Measurements from ENCODE around the gene REPIN1.

REPIN1 gene

DNA sequence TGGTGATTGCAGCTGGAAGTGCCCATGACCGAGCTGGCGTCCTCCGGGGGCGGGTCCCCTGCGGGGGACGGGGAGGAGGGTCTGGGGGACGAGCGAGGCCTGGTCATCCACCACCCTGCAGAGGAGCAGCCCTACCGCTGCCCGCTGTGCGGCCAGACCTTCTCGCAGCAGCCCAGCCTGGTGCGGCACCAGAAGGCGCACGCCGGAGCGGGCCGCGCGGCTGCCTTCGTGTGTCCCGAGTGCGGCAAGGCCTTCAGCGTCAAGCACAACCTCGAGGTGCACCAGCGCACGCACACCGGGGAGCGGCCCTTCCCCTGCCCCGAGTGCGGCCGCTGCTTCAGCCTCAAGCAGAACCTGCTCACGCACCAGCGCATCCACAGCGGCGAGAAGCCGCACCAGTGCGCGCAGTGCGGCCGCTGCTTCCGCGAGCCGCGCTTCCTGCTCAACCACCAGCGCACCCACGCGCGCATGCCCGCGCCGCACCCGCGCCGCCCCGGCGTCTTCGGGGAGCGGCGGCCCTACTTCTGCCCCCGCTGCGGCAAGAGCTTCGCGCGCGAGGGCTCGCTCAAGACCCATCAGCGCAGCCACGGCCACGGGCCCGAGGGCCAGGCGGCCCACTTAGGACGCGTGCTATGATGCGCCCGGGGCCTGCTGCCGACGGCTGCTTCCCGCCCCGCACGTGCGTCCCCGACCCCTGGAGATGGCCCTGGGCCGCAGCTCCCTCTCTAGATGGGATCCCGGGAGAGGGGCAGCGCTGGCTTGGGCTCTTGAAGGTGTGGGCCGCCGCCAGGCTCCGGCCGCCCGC is 39.2 kb downstream of the REPIN1 start:
- DNase-seq (ENCODE audit: low read depth): no peak

DNA sequence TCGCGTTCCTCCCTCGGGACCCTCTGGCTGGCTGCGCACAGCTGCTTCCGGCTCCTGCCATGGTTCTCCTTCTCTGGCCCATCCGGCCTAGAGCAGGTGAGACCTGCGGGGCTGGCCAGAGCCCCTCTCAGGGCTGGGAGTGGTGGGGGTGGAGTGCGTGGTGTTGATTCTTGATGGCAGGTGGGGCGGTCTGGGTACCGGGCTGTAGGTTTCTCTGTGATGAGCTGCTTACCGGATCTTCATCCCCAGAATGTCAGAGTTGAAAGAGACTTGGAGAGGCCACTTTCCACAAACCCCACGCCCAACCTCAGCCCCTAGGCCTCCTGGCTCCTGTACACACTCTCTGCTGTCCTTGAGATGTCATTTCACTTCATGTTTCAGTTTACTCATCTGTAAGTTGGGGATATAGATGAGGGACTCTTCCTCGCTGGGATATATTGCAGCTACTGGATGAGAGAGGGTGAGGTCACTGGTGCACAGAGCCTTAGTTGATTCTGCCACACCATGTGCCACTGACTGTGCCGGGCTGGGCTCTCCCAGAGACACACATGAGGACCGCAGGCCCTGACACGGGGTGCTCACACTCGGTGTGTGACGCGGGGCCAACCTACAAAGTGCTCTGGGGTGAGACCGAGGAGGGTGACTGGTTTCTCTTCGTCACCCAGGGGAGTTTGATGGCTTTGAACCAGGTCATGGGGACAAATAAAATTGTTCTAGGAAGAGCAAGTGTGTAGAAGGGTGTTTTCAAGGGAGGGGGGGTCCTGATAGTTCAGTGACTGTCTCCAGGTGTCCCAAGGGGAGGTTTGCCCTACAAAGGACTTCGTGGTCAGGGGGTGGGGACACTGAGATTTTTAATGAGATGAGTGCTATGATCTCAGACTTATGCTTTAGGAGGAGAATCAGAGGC is 40.0 kb downstream of the REPIN1 start:
- DNase-seq (ENCODE audit: low read depth): no peak

DNA sequence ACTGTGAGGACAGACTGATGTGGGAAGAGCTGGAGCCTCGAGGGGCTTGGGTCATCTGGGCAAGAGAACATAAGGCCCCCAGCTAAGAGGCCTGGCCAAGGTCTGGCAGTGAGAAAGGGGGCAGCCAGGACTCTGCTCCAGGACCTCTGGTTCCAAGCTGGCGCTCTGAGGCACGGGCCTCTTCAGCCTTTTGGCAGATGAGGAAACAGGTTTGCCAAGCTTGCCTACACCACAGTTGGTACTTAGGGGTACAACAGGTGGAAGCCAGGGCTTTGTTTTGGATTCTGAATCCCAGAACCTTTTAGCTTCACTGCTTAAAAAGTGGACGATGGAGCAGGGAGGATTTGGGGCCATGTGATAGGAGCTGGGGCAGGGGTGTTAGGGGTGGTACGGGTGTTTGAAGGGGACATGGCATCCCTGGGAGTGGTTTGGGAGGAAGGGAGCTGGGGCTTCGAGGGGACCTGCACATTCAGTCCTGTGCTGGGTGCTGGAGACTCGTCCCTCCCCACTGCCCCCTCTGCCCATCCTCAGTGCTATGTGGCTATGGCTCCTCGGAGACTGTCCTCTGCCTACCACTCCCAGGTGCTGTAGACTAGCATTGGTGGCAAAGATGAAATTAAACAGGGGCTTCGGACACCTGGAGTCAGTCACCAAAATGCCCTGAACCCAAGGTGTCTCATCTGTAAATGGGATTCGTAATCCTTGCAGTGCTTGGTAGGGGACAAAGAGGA is 40.8 kb downstream of the REPIN1 start:
- DNase-seq (ENCODE audit: low read depth): no peak

DNA sequence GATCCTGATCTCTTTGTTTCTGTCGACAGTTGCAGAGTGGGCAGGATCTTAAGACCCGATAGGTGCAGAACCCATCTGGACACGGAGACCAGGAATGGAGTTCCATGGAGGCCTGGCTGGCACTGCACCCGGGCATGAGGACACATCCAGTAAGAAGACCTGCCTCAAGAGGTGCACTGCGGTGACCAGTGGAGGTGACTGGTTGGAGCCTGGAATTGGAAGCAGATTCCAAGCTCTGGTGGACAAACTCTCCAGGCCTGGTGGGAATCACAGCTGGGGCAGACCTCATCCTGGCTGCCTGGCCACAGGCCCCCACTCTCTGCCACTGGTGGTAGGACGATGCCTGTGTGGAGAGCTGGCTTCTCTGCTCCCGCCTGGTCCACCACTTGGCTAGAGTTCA is 41.5 kb downstream of the REPIN1 start:
- DNase-seq (ENCODE audit: low read depth): no peak

DNA sequence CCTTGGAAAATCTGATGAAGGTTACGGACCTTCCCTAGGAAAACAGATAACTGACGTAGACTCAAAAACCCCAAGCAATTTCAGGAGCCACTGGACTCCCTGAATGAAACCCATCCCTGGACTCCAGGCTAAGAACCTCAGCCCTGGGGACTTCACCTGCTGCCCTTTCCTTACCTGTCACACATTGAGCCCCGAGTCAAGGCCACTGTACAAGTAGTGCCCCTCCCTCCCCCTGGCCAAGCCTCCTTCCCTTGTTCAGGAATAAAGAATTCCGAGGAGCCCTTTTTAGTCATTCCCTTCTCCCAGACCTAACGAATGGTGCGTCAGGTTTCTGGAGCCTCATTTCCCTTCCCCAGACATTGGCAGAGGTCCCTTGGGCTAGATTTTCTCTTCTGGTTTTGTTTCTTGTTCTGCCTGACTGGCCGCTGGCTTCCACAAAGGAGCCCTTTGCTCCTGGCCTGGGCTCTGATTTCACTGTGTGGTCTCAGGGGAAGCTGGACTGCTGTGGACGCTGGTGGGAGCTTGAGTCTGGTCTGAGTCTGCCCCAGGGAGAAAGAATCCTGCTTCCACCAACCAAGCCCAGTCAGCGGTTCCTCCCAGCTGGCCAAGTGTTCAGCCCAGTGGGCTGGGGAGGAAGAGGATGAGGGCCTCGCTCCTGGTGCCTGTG is 42.2 kb downstream of the REPIN1 start:
- DNase-seq (ENCODE audit: low read depth): peak; percentile 34

DNA sequence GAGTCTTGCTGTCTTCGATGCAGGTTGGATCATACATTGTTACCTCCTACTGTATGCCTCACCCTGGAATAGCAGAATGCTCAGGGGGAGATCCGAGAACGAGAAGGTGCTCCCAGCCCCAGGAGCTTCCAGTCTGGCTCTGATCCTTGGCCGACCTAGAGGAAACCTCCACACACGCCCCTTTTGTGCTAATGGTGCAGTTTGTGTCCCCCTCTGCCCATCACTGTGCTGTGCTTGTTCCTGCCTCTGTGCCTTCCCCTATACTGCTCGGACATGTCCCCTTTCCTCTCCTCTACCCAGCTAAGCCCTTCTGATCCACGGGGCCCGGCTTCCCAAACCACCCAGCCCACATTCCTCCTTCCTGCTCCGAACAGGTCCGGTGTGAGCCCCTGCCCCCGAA is 43.0 kb downstream of the REPIN1 start:
- no peak for DNase-seq (ENCODE audit: low read depth)

DNA sequence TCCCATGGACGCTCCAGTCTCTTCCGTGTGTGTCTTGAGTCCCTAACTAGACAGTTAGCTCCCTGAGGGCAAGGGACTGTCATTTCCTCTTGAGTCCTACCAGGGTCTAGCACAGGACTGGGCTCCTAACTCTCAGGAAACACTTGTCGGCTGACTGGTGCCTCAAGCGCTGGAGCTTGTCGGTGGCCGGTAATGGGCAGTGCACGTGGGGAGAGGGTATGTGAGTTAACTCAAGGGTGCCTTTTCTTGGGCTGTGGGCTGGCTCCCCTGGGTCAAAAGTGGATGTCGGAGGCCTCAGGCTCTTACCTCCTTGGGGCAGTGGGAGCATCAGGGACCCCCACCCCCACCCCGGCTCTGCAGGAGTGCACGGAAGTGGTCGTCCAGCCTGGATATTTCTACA is 43.4 kb downstream of the REPIN1 start:
- no peak for DNase-seq (ENCODE audit: low read depth)

DNA sequence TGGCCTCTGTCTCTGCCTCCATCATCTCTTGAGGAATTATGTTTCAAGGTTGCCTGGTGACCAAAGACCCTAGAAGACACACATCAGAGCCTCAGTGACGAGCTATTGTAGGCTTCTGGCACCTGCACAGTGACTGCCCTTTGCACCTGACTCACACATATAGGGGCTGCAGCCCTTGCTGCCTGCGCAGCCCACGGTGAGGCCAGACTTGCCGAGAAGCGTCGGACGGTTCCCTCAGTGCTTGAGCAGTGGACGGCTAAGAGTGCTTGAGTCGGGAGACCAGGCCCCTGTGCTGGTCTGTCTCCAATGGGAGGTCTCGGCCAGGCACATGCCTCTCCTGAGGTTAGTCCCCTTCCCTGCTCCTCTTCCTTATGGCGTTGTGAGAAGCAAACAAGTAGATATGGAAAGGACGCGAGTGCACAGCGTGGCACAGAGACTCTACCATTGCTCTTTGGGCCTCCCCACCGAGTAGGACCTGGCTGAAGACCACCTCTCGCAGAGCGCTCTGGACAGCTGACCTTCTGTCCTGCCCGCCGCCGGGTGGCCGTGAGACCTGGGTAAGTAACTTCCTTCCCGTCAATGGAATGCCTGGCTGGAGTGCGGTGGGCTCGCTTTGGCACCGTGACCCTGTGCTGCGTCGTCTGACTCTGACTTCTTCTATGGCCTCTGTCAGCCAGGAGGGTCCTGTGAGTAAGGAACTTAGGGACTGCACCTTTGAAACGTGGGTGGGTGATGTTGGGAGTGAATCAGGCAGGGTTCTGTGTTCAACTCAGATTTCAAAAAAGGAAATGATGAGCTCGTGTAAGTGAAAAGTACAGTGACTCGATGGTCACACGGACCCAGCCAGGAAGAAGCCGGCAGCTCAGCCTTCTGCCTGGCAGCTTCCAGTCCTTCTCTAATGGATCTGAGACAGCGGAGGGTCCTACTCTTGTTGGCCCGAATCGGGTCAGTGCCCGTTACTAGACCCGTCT is 44.2 kb downstream of the REPIN1 start:
- DNase-seq (ENCODE audit: low read depth): no peak

DNA sequence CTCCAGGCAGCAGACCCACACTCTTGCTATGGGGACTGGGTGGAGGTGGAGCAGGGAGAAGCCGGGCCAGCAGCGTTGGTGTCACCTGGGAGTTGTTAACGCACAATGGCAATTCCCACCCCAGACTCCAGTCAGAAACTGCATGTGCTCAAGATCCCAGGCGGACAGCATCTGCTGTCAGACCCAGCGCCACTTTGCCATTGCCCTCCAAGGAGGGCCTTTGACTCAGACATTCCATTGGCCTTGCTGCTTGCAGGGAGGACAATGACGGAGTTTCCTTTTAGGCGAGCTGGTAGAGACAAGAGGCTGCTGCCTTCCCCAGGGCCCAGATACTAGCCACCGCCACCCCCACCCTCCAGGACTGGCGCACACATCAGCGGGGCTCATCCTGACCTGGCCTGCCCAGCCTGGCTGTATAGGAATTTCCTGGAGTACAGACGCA is 45.0 kb downstream of the REPIN1 start:
- no peak for DNase-seq (ENCODE audit: low read depth)

DNA sequence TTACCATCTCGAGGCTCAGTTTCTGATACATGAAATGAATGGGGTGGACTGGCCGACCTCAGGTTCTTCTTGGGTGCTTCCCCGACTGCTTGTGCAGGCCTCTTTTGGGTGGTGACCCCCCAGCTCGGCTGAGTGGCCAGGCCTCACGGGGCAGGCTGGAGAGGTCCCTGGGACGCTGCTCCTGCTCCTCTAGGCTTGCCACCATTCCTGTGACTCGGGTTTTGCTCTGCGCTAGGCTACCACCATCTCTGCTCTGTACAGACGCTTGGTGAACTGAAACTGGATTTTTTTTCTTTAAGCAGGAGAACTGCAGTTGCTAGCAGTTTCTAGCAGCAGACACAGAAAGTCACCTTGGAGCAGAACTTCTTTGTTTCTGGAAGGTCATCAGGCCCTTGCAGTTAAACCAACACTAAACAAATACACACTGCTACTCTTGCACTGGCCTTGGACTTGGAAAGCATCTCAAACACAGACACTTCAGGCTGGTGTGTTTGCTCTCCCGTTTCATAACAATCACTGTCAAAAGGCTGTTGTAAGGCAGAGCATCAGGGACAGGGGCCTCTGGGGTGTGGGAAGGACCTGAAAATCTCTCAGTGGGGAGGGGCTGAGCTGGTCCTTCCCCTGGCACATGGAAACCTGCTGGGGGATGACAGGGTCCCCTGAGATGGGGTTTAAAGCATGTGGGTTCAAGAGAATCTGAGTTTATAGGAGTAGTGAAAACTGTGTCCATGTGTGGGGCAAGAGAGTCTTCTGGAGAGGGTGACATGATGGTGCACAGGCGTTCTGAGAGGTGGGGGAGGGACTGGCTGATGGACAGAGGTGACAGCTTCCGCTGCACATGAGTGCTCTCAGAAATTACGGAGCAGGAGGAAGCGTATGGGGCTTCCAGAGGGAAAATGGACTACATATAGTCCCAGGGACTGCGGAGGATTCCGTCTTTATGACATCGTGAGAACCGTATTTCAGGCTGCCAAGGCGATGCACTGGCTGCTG is 46.8 kb downstream of the REPIN1 start:
- no peak for DNase-seq (ENCODE audit: low read depth)

DNA sequence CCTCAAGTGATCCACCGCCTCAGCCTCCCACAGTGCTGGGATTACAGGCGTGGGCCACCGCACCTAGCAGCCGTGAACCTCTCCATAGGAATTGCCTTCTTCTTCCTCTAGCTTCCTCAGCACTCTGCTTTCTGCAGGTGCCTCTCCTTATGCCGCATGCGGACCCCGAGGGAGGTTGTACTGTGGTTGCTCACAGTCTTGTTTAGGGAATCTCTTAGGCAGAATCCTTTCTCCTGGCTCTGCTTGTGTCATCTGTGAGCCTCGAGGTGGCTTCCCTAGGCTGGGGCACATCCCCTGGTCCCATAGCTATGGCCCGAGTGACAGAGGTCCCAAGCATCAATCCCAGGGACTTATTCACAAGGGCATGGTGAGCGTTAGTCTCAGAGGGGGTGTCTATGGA is 48.6 kb downstream of the REPIN1 start:
- no peak for DNase-seq (ENCODE audit: low read depth)

DNA sequence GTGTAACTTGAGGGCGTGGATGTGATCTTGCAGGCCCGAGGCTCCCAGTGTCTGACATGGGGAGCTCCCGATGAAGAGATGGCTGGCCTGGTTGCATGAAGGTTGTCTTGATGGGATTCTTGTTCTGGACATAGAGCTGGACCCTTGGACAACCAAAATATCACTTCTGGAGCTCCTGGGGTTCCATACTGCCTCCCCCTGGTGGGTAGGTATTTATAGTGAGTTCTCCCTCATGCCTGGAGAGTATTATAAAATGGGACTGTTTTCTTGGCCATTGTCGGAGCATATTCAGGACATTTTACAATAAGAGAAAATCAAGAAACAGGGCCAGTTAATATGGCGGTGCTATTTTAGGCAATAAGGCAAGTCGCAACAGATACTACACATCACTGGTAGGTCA is 49.2 kb downstream of the REPIN1 start:
- no peak for DNase-seq (ENCODE audit: low read depth)

DNA sequence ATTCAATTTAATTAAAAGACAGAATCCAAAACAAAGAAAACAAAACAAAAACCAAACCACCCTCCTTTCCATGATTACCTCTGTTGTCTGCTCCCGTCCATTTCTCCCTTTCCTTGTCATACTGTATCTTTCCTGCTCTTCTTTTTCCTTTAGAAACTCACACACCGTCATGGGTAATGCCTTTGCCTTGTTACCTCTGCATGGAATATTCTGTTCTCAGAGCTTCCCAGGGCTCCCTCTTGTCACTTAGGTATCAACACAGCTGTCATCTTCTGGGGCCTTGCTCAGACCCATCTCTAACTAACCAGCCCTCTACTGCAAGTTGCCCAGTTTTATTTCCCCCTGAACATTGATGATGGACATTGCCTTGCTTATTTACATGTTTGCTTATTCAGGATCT is 51.6 kb downstream of the REPIN1 start:
- no peak for DNase-seq (ENCODE audit: low read depth)

DNA sequence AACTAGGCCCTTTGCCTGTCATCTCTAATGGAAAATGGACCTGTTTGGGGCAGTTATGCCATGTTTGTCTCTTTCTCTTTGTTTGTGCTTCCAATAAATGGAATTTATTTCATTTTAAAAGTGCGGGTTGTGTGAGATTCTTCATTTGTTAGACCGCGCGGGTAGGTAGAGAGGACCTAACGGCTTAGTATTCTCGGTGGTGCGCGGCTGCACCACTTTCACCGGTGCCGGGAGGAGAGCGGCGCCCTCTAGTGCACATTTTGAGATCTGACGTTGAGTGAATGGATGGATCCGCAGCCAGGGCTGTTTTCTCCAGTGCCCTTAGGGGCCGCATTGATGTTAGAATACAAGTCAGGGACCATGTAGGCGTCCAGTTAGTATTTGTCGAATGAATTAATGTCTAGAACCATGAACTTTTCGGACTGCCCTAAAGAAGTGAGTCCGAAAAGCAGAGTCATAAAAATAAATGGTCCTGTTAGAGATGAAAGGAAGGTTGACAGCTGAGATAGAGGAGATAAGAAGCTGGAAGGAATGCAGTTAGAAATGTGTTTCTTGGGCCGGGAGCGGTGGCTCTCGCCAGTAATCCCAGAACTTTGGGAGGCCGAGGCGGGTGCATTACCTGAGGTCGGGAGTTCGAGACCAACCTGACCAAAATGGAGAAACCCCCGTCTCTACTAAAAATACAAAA is 52.5 kb downstream of the REPIN1 start:
- DNase-seq (ENCODE audit: low read depth): peak; percentile 59

DNA sequence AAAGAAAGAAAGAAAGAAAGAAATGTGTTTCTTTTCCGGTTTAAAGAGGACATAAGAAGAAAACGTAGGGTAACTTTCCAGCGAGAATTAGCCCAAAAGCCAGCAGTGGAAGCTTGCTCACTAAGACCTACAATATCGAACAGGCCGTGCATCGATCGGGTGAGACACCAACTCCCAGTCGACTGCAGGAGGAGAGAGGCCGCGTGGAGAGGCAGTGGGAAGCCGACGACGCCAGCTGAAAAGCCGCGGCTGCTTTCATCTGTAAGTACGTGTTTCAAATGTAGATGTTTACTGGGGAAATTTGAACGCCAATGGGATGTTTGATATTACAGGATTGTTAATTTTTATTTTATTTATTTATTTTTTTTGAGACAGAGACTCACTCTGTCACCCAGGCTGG is 53.2 kb downstream of the REPIN1 start:
- DNase-seq (ENCODE audit: low read depth): no peak
